B cell (primary cell): Measurements from ENCODE around the gene MGAT4B. TPM values are rescaled to one million over a fixed set of nuclear protein-coding genes. Genes with fewer than 3 reads are reported as not detected.

ENCODE experiments used
- ATAC-seq: fragments of 200-7000 bp; cut with Tn5 transposase; one replicate; pipeline ENCODE4 v1.10.0; 2021; ENCODE audit warnings: low read depth, mild to moderate bottlenecking, moderate number of reproducible peaks, moderate library complexity
- CTCF ChIA-PET: fragments of 350-600 bp; sonication (Branson Sonifier 250); formaldehyde crosslinking; loops from one replicate; lab custom pipeline; 2021; ENCODE audit warnings: antibody characterized with exemption, inconsistent platforms; lab: Charles Lee
- POLR2A ChIA-PET: fragments of 350-600 bp; sonication (Branson Sonifier 250); formaldehyde crosslinking; loops from one replicate; lab custom pipeline; 2021; ENCODE audit warnings: antibody characterized with exemption; lab: Charles Lee
- DNase-seq: peaks from one replicate; pipeline ENCODE4 v3.0.0; 2013
- H2AFZ ChIP-seq: 2 replicates; pipeline ENCODE4 v1.6.1; 2012; ENCODE audit warnings: mild to moderate bottlenecking, low read depth, low read length; ENCODE audit not compliant: insufficient read depth, poor library complexity, severe bottlenecking
- H3K27ac ChIP-seq, 2 donors: 1 replicate in 1 of 2; 2 replicates in 1 of 2; pipeline ENCODE4 v1.5.1; 2012 to 2013; ENCODE audit warnings: low read length in 2 of 2, mild to moderate bottlenecking in 2 of 2, moderate library complexity in 1 of 2
- H3K27me3 ChIP-seq, 4 experiments: fragments of 200-600 bp in 1 of 4; sonication (generic) in 1 of 4; replicated peaks in 1 of 4; 1 replicate in 2 of 4; 2 replicates in 2 of 4; pipeline versions ENCODE4 v1.6.1 to v1.7.0; 2013 to 2016; ENCODE audit warnings: low read length in 3 of 4, mild to moderate bottlenecking in 2 of 4, mixed read lengths in 1 of 4, moderate library complexity in 1 of 4; ENCODE audit not compliant: insufficient read depth in 4 of 4, control insufficient read depth in 3 of 4; ENCODE audit errors: control extremely low read depth in 1 of 4
- H3K36me3 ChIP-seq, 2 experiments: replicated peaks in 1 of 2; 1 replicate in 1 of 2; 2 replicates in 1 of 2; pipeline versions ENCODE4 v1.6.1 to v1.7.1; 2013; ENCODE audit warnings: low read length in 1 of 2; ENCODE audit not compliant: insufficient read depth in 2 of 2, control insufficient read depth in 1 of 2; ENCODE audit errors: control extremely low read depth in 1 of 2, extremely low read depth in 1 of 2
- H3K4me1 ChIP-seq, 2 donors: fragments of 200-600 bp in 1 of 2; sonication (generic) in 1 of 2; 1 replicate in 1 of 2; 2 replicates in 1 of 2; pipeline versions ENCODE4 v1.5.1 to v1.6.1; 2013 to 2017; ENCODE audit warnings: low read length in 2 of 2; ENCODE audit not compliant: control insufficient read depth in 2 of 2, insufficient read depth in 2 of 2
- H3K4me2 ChIP-seq: replicated peaks from 2 replicates; pipeline ENCODE3; 2012; ENCODE audit warnings: mild to moderate bottlenecking, low read depth, low read length; ENCODE audit not compliant: poor library complexity, severe bottlenecking
- H3K4me3 ChIP-seq, 5 experiments: fragments of 200-600 bp in 1 of 5; sonication (generic) in 1 of 5; 1 replicate in 3 of 5; 2 replicates in 2 of 5; pipeline versions ENCODE4 v1.5.1 to v1.7.0; 2011 to 2016; ENCODE audit warnings: low read length in 4 of 5, mild to moderate bottlenecking in 4 of 5, low read depth in 2 of 5, control low read depth in 1 of 5, moderate library complexity in 1 of 5; ENCODE audit not compliant: insufficient read depth in 1 of 5; ENCODE audit errors: control extremely low read depth in 1 of 5, extremely low read depth in 1 of 5
- H3K79me2 ChIP-seq: fragments of 200-600 bp; sonication (generic); one replicate; pipeline ENCODE4 v1.6.0; 2016; ENCODE audit warnings: low read length; ENCODE audit not compliant: control insufficient read depth, insufficient read depth
- H3K9ac ChIP-seq: fragments of 200-600 bp; sonication (generic); 2 replicates; pipeline ENCODE4 v1.6.1; 2017; ENCODE audit warnings: mild to moderate bottlenecking, low read length, moderate library complexity
- H3K9me3 ChIP-seq, 3 donors: one replicate each; pipeline versions ENCODE4 v1.6.1 to v1.7.1; 2013; ENCODE audit warnings: low read length in 2 of 3; ENCODE audit not compliant: control insufficient read depth in 2 of 3, insufficient read depth in 1 of 3; ENCODE audit errors: control extremely low read depth in 1 of 3
- H4K20me1 ChIP-seq: 2 replicates; pipeline ENCODE4 v1.6.0; 2012; ENCODE audit warnings: mild to moderate bottlenecking, low read length; ENCODE audit not compliant: insufficient read depth, control insufficient read depth, poor library complexity, severe bottlenecking
- H3K27ac Mint-ChIP-seq: one replicate; pipeline ENCODE4 v1.8.0; 2021; ENCODE audit warnings: mixed read lengths
- H3K27me3 Mint-ChIP-seq: one replicate; pipeline ENCODE4 v1.8.0; 2021; ENCODE audit warnings: mixed read lengths
- H3K4me1 Mint-ChIP-seq: one replicate; pipeline ENCODE4 v1.8.0; 2021; ENCODE audit warnings: mixed read lengths
- H3K4me3 Mint-ChIP-seq: one replicate; pipeline ENCODE4 v1.8.0; 2021; ENCODE audit warnings: mixed read lengths
- H3K9me3 Mint-ChIP-seq: one replicate; pipeline ENCODE4 v1.8.0; 2022; ENCODE audit warnings: mixed read lengths; ENCODE audit not compliant: insufficient read depth
- CTCF ChIP-seq: fragments of 200-600 bp; IDR thresholded peaks from one replicate; pipeline ENCODE4 v1.8.0; 2022; ENCODE audit warnings: antibody characterized with exemption, mild to moderate bottlenecking
- EZH2 ChIP-seq: IDR thresholded peaks from 2 replicates; pipeline ENCODE4 v1.6.1; 2012; ENCODE audit warnings: borderline replicate concordance, low read depth, mild to moderate bottlenecking, moderate library complexity, low read length; ENCODE audit not compliant: insufficient read depth, poor library complexity, severe bottlenecking
- WGBS: methylation state at CpG from one replicate; pipeline ENCODE4 v1.1.5; 2013; ENCODE audit warnings: missing lambda C conversion rate; ENCODE audit not compliant: insufficient coverage; 5-methylcytosine and 5-hydroxymethylcytosine counted together
- intact Hi-C: fragments of 100-400 bp; cut with micrococcal nuclease; formaldehyde crosslinking; loops from one replicate; pipeline ENCODE4 v1.10.0; 2022
- polyA plus RNA-seq: library from polyadenylated mRNA; depleted of rRNA; stranded (reverse); fragments of >200 nt; gene quantifications from 2 replicates; pipeline ENCODE4 v1.2.3, GENCODE V29; 2012
- total RNA-seq, 2 donors: library from RNA; stranded (reverse); fragments of 120-200 nt in 1 of 2; gene quantifications; 1 replicate in 1 of 2; 2 replicates in 1 of 2; pipeline versions ENCODE4 v1.2.3 to v1.2.4, GENCODE V29; 2013 to 2022

Gene MGAT4B
- total and polyA plus RNA-seq, 2 donors (not counting 1 experiment from before 2014, with no cell fraction given) = 105 to 165 TPM

- 88% methylated on average over 9 of the region's 12 CpGs for WGBS
- Histone ChIP-seq H3K79me2 (peaks cover 36% of the 10 kb centered on the region), H3K9ac (no peak overlapping the region), H3K27ac (no peak overlapping the region), H3K4me3 (no peak overlapping the region), H3K4me2 (no peak overlapping the region), H3K27me3 (no peaks in the 10 kb centered on the region), H3K4me1 (peaks cover 35 to 45% of the 10 kb centered on the region in 2 donors), H4K20me1 (peaks cover 62% of the 10 kb centered on the region), H2AFZ (no peak overlapping the region), H3K9me3 (no peaks in the 10 kb centered on the region), H3K36me3 (peaks cover 0 to 31% of the 10 kb centered on the region in 2 experiments)
- Mint-ChIP-seq H3K9me3 (no peaks in the 10 kb centered on the region), H3K4me3 (no peak overlapping the region), H3K27ac (no peak overlapping the region), H3K27me3 (no peaks in the 10 kb centered on the region), H3K4me1 (peaks cover 36% of the 10 kb centered on the region)
- ATAC-seq (no peak), DNase-seq (no peak)
- CTCF ChIA-PET = interaction anchor here (1.4 to 2.5 kb wide), 5 partner anchors 15 to 175 kb away, joined by 6 to 35 read pairs (median 8); partner anchors contain the start of gene TBC1D9B
- TF ChIP-seq EZH2 (no peak), CTCF (no peak)
- POLR2A ChIA-PET = no interaction called here
- intact Hi-C loops = loop anchor here (5.0 kb wide), 2 partner anchors 37 to 272 kb away; partner anchors contain the start of gene RNF130
Measured at GRCh38 chr5:179800696-179801201, 5.9 kb downstream of the MGAT4B start.

GRCh38 chr5:179800071-179800695 lies 6.5 kb downstream of the MGAT4B start:
- Mint-ChIP-seq H3K4me1 (peaks cover 34% of the 10 kb centered on the region), H3K9me3 (no peaks in the 10 kb centered on the region), H3K27ac (no peak overlapping the region), H3K27me3 (no peaks in the 10 kb centered on the region), H3K4me3 (no peak overlapping the region)
- 94% methylated on average over 21 of the region's 21 CpGs for WGBS
- no peaks in the 10 kb centered on the region for H3K9me3 ChIP-seq
- no peak overlapping the region for H3K4me2 ChIP-seq
- H3K79me2 ChIP-seq = peaks cover 30% of the 10 kb centered on the region
- ChIA-PET POLR2A (no interaction called here), CTCF (interaction anchor here (0.7 to 2.5 kb wide), 3 partner anchors 36 to 529 kb away, joined by 3 to 13 read pairs (median 7); no protein-coding TSS in a partner anchor)
- H3K27ac ChIP-seq = no peak overlapping the region
- H3K4me3 ChIP-seq = no peak overlapping the region
- DNase-seq (peak; percentile 15), ATAC-seq (no peak)
- intact Hi-C loops = loop anchor here (5.0 kb wide), 2 partner anchors 37 to 272 kb away; partner anchors contain the start of gene RNF130
- peaks cover 0 to 31% of the 10 kb centered on the region in 2 experiments for H3K36me3 ChIP-seq
- peaks cover 57% of the 10 kb centered on the region for H4K20me1 ChIP-seq
- H3K27me3 ChIP-seq = no peaks in the 10 kb centered on the region
- no peak overlapping the region for H2AFZ ChIP-seq
- H3K9ac ChIP-seq = no peak overlapping the region
- TF ChIP-seq EZH2 (no peak), CTCF (no peak)
- peaks cover 35 to 44% of the 10 kb centered on the region in 2 donors for H3K4me1 ChIP-seq
